Metanephros (tissue), 2 donors: ENCODE measurements around the gene TM6SF1. TPM values are rescaled to one million over a fixed set of nuclear protein-coding genes. Genes with fewer than 3 reads are reported as not detected.

Source experiments
- small RNA-seq: library from RNA; depleted of rRNA; stranded (forward); fragments of <200 nt; gene quantifications from one replicate; pipeline ENCODE3, GENCODE V24; 2014; ENCODE audit warnings: low replicate concordance
- total RNA-seq: library from RNA; depleted of rRNA; stranded (reverse); fragments of >200 nt; gene quantifications from one replicate; pipeline ENCODE4 v1.2.3, GENCODE V29; 2014

TM6SF1 gene
- 12.4 TPM for total RNA-seq

DNA sequence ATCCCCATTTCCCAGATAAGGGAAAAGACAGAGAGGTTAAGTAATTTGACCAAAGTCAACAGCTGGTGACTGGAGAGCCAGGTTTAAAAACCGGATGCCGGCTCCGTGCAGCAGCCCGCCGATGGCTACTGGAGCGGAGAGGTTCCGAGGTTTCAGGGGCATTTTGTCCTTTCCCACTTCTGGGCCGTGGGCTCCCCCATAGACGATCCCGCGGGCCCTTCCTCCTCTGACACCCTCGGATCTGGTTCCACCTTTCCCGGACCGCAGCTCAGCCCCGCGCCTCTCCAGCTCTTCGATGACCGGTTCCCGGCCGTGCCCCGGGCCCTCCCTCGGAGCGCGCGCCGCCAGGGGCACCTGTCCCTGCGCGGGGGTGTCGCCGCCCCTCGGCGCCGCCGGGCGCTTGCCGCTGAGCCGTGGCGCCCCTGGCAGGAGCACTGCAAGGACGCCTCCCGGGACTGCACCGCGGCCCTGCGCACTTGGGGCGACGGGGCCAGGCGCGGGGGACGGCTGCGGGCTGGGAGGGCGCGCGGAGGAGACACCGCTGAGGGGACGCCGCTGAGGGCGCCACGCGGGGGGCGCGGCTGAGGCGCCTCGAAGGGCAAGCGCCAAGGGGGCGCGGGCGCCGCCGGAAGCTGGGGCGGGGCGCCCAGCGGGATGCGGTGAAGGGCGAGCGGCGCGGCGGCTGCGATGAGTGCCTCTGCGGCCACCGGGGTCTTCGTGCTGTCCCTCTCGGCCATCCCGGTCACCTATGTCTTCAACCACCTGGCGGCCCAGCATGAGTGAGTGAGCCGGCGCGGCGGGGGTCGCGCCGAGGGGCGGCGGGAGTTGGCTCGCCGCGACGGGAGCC, at the start of gene TM6SF1:
Gene TM6SF1, plus strand, starts transcription at position 652 of the 847 bp plus-strand sequence. Its CDS starts 36 bp downstream, at position 688.

GRCh38 chr15:83066734-83067637, 40.5 kb upstream of the TM6SF1 start, which contains the start of gene BTBD1:
Gene BTBD1, minus strand, starts transcription at chr15:83067252. Its CDS starts 101 bp downstream, at chr15:83067151.

Small RNAs within 50 kb of the gene (small RNA-seq; reads per million reads assigned to genes)
- not detected for gene MIR4515

Other genes with a start within 250 kb of the TM6SF1 start
- gene HOMER2, start 154.9 kb upstream of the TM6SF1 start, total RNA-seq = 27.0 TPM
- gene RAMAC, start 121.4 kb upstream of the TM6SF1 start, total RNA-seq = 25.6 TPM
- gene C15orf40, start 96.0 kb upstream of the TM6SF1 start, total RNA-seq = 48.6 TPM
- 88.0 TPM for gene BTBD1, start 40.4 kb upstream of the TM6SF1 start, total RNA-seq
- gene HDGFL3, start 100.2 kb downstream of the TM6SF1 start, total RNA-seq = 21.4 TPM
- 0.12 TPM for gene BNC1, start 177.0 kb downstream of the TM6SF1 start, total RNA-seq